ENCODE results near the gene NMRK1. TPM values are rescaled to one million over a fixed set of nuclear protein-coding genes. Genes with fewer than 3 reads are reported as not detected.

Gene NMRK1
- total RNA-seq, 2 experiments from 2014 or later = 15.9 to 16.9 TPM

DNA sequence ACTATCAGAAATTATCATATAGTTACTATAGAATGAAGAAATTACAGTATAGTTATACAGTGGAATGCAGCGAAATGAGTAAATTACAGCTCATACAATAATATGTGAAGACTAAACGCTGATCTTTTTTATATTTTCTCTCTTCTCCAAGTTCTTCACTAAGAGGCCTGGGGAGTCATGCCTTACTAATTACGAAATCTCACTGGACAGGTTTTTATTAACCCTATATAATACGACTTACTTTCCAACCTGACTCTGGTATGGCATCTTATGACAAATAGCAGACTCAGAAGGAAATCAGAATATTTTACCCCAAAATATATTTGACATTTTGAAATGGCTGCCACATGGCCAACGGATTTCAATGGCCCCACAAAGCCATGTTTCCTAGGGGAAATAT, 68.9 kb downstream of the NMRK1 start:
- Mint-ChIP-seq H3K4me1 (ENCODE audit: low read depth) (peaks cover 49% of the 10 kb centered on the region), H3K4me3 (no peak overlapping the region), H3K27ac (no peak overlapping the region), H3K9me3 (peaks cover 6% of the 10 kb centered on the region), H3K27me3 (no peaks in the 10 kb centered on the region), H3K36me3 (ENCODE audit: low read depth) (peaks cover 35% of the 10 kb centered on the region)
- intact Hi-C loops (cut with micrococcal nuclease) = no loop called here
- ChIA-PET CTCF (interaction anchor here (1.1 to 1.6 kb wide), 2 partner anchors 9 to 67 kb away, joined by 3 to 4 read pairs; partner anchors contain the start of genes C9orf40 and CARNMT1), POLR2A (interaction anchor here (0.7 kb wide), 1 partner anchor 9 kb away, joined by 3 read pairs; the partner anchor contains the start of gene CARNMT1)
- DNase-seq = no peak
- no peak for ATAC-seq
- TF ChIP-seq CTCF (IDR thresholded peaks at IDR 0.05) = no peak

- peaks cover 39% of the 10 kb centered on the region for H3K4me1 Mint-ChIP-seq (ENCODE audit: low read depth)
- no peak overlapping the region for H3K4me3 Mint-ChIP-seq
- intact Hi-C loops (cut with micrococcal nuclease) = no loop called here
- ChIA-PET CTCF (interaction anchor here (1.2 to 1.7 kb wide), 3 partner anchors 11 to 16 kb away, joined by 3 to 5 read pairs (median 4); partner anchors contain the start of gene CARNMT1), POLR2A (interaction anchor here (1.4 kb wide), 2 partner anchors 10 to 11 kb away, joined by 3 to 4 read pairs; partner anchors contain the start of gene CARNMT1)
- DNase-seq (no peak), ATAC-seq (no peak)
- no peaks in the 10 kb centered on the region for H3K27me3 Mint-ChIP-seq
- no peak overlapping the region for H3K27ac Mint-ChIP-seq
- TF ChIP-seq CTCF (IDR thresholded peaks at IDR 0.05) = no peak
- peaks cover 6% of the 10 kb centered on the region for H3K9me3 Mint-ChIP-seq
- H3K36me3 Mint-ChIP-seq (ENCODE audit: low read depth) = peaks cover 32% of the 10 kb centered on the region
Measured at GRCh38 chr9:75017378-75017777, 70.6 kb downstream of the NMRK1 start.

GRCh38 chr9:75013735-75014134, 74.2 kb downstream of the NMRK1 start:
- intact Hi-C loops (cut with micrococcal nuclease) = no loop called here
- Mint-ChIP-seq H3K4me3 (no peak overlapping the region), H3K9me3 (no peaks in the 10 kb centered on the region), H3K36me3 (ENCODE audit: low read depth) (peaks cover 33% of the 10 kb centered on the region), H3K4me1 (ENCODE audit: low read depth) (peaks cover 34% of the 10 kb centered on the region), H3K27ac (no peak overlapping the region), H3K27me3 (no peaks in the 10 kb centered on the region)
- ChIA-PET POLR2A (interaction anchor here (1.7 kb wide), 1 partner anchor 13 kb away, joined by 9 read pairs; the partner anchor contains the start of gene CARNMT1), CTCF (interaction anchor here (0.9 to 2.2 kb wide), 5 partner anchors 11 to 240 kb away, joined by 3 to 12 read pairs (median 6); partner anchors contain the start of gene CARNMT1)
- DNase-seq (no peak), ATAC-seq (no peak)
- no peak for TF ChIP-seq CTCF (IDR thresholded peaks at IDR 0.05)

Other genes with a start within 250 kb of the NMRK1 start
- gene TRPM6, start 200.2 kb downstream of the NMRK1 start, total RNA-seq = not detected
- gene C9orf40, start 135.2 kb downstream of the NMRK1 start, total RNA-seq = 10 to 100 TPM; 18.6 to 20.9 TPM
- 10 to 100 TPM; 31.8 to 37.6 TPM for gene CARNMT1, start 59.9 kb downstream of the NMRK1 start, total RNA-seq
- 10 to 100 TPM; 52.2 to 55.3 TPM for gene OSTF1, start 359 bp upstream of the NMRK1 start, total RNA-seq

All from activated CD8-positive, alpha-beta T cell treated with anti-CD3 and anti-CD28 coated beads for 36 hours (primary cell).